Measurements from ENCODE around the gene C19orf33. TPM values are rescaled to one million over a fixed set of nuclear protein-coding genes. Genes with fewer than 3 reads are reported as not detected.
A peak's percentile ranks its signal among the peaks of the same experiment; 100 is the strongest.

Gene C19orf33
- total and polyA plus RNA-seq, 9 of the 15 experiments (the other 6 are each of a cell fraction or from before 2014, with no cell fraction given) = 3.2 TPM; not detected in 8

- TF ChIP-seq ZBTB33 (CRISPR knock-in tag; IDR thresholded peaks at IDR 0.05) = peak; percentile 20; the same call in 1 of the 2 replicates
- TF ChIP-seq ZNF24 (IDR thresholded peaks at IDR 0.05) = 0 out of 2 replicates have a peak, but pooled peaks have one; percentile 52
- TF ChIP-seq NRF1 (conservative IDR thresholded peaks at IDR 0.05 in 1 of 2, IDR thresholded peaks at IDR 0.05 in 1 of 2) = peak in 1 of 2 experiments; percentile 28; a peak in 2 of 4 replicates
- TF ChIP-seq MAX (CRISPR knock-in tag; IDR thresholded peaks at IDR 0.05) = 0 out of 2 replicates have a peak, but pooled peaks have one; percentile 3
- TF ChIP-seq TEAD4 (IDR thresholded peaks at IDR 0.05; ENCODE audit: low read length) = 0 out of 2 replicates have a peak, but pooled peaks have one; percentile 4
- TF ChIP-seq TEAD4 (CRISPR knock-in tag; IDR thresholded peaks at IDR 0.05; ENCODE audit: borderline replicate concordance) = no peak
- TF ChIP-seq SAP30 (IDR thresholded peaks at IDR 0.05; ENCODE audit: borderline replicate concordance, insufficient read depth, low read depth, low read length, poor library complexity, severe bottlenecking) = peak; percentile 29
- TF ChIP-seq, protein P1, sequence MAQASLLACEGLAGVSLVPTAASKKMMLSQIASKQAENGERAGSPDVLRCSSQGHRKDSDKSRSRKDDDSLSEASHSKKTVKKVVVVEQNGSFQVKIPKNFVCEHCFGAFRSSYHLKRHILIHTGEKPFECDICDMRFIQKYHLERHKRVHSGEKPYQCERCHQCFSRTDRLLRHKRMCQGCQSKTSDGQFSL (CRISPR knock-in tag; IDR thresholded peaks at IDR 0.05) = peak; percentile 76
- TF ChIP-seq, protein P1 (tag; IDR thresholded peaks at IDR 0.05) = peak in 1 of 2 experiments; percentile 58; a peak in 1 of 4 replicates
- TF ChIP-seq DPF2 (IDR thresholded peaks at IDR 0.05) = peak; percentile 77
- TF ChIP-seq NCOR1 (IDR thresholded peaks at IDR 0.05) = peak; percentile 49; the same call in 1 of the 2 replicates
- TF ChIP-seq DDX20 (tag; IDR thresholded peaks at IDR 0.05; ENCODE audit: low read depth) = no peak
- TF ChIP-seq CBFA2T3 (IDR thresholded peaks at IDR 0.05) = 0 out of 2 replicates have a peak, but pooled peaks have one; percentile 44
- no peak for TF ChIP-seq GTF2A2 (tag; IDR thresholded peaks at IDR 0.05)
- TF ChIP-seq ZBTB40 (IDR thresholded peaks at IDR 0.05) = peak; percentile 13; the same call in 1 of the 2 replicates
- no peak for TF ChIP-seq ZBTB40 (CRISPR knock-in tag; IDR thresholded peaks at IDR 0.05)
Observed at GRCh38 chr19:38255383-38256014, 48.6 kb upstream of the C19orf33 start (continued).

All from K562 (cell line).